Activated CD4-positive, alpha-beta T cell treated with anti-CD3 and anti-CD28 coated beads for 36 hours (primary cell): Measurements from ENCODE around the gene GHR. TPM values are rescaled to one million over a fixed set of nuclear protein-coding genes. Genes with fewer than 3 reads are reported as not detected.
"Not testable (repeated sequence)": the region's sequence is repeated elsewhere in the genome, so short reads cannot be mapped to it uniquely, and the experiment has no call there.

Experiments
- ATAC-seq: fragments of 200-7000 bp; cut with Tn5 transposase; one replicate; pipeline ENCODE4 v1.10.0; 2021; ENCODE audit warnings: mild to moderate bottlenecking, moderate library complexity
- CTCF ChIA-PET: fragments of 350-600 bp; sonication (Branson Sonifier 250); formaldehyde crosslinking; loops from one replicate; lab custom pipeline; 2021; ENCODE audit warnings: antibody characterized with exemption; lab: Charles Lee
- POLR2A ChIA-PET: fragments of 350-600 bp; sonication (Branson Sonifier 250); formaldehyde crosslinking; loops from one replicate; lab custom pipeline; 2021; ENCODE audit warnings: antibody characterized with exemption, inconsistent platforms; lab: Charles Lee
- DNase-seq: peaks from one replicate; pipeline ENCODE4 v3.0.0-alpha.2; 2020
- H3K27ac Mint-ChIP-seq: one replicate; pipeline ENCODE4 v1.8.0; 2021; ENCODE audit warnings: mixed read lengths
- H3K27me3 Mint-ChIP-seq: one replicate; pipeline ENCODE4 v1.8.0; 2021; ENCODE audit warnings: mixed read lengths
- H3K36me3 Mint-ChIP-seq: one replicate; pipeline ENCODE4 v1.8.0; 2021; ENCODE audit warnings: low read depth, mixed read lengths
- H3K4me1 Mint-ChIP-seq: one replicate; pipeline ENCODE4 v1.8.0; 2021; ENCODE audit warnings: mixed read lengths
- H3K4me3 Mint-ChIP-seq: one replicate; pipeline ENCODE4 v1.8.0; 2021; ENCODE audit warnings: mild to moderate bottlenecking, moderate library complexity, mixed read lengths
- H3K9me3 Mint-ChIP-seq: one replicate; pipeline ENCODE4 v1.8.0; 2021; ENCODE audit warnings: low read depth, mixed read lengths
- intact Hi-C, 2 experiments: fragments of 100-400 bp; cut with DNase I in 1 of 2; cut with micrococcal nuclease in 1 of 2; formaldehyde crosslinking; loops; one replicate each; pipeline versions ENCODE4 v1.14.2 to v1.15.1; 2022 to 2024; cut with DNase I, micrococcal nuclease
- total RNA-seq, 2 experiments: library from RNA; stranded (reverse); gene quantifications; one replicate each; pipeline ENCODE4 v1.2.3, GENCODE V29; 2021

The GHR gene
- total RNA-seq, 2 experiments from 2014 or later, result not detected

DNA sequence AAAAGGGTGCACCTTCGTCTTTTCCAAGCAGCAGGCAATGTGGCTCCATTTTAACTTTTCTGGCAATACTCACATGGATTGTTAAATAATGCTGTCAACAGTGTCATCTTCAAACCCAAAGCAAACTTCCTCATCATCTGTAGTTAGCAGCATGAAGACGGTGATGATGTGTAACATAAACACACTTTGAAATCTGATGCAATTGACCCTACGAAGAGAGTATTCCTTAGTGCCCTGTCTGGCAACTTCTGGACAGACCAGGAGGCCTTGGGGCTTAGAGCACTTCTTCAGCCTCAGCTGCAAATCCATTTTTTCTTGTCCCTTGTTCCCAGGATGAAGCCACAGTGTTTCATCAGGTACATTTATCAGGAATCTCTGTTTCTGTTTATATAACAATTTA, 149.1 kb downstream of the GHR start:
- H3K27ac Mint-ChIP-seq, result no peak overlapping the region
- CTCF ChIA-PET, result no interaction called here
- DNase-seq (no peak), ATAC-seq (no peak)
- H3K36me3 Mint-ChIP-seq, result no peaks in the 10 kb centered on the region
- intact Hi-C loops, result no loop called here
- H3K9me3 Mint-ChIP-seq, result no peaks in the 10 kb centered on the region
- POLR2A ChIA-PET, result no interaction called here
- no peaks in the 10 kb centered on the region for H3K4me1 Mint-ChIP-seq
- H3K27me3 Mint-ChIP-seq, result peaks cover 17% of the 10 kb centered on the region
- no peak overlapping the region for H3K4me3 Mint-ChIP-seq

DNA sequence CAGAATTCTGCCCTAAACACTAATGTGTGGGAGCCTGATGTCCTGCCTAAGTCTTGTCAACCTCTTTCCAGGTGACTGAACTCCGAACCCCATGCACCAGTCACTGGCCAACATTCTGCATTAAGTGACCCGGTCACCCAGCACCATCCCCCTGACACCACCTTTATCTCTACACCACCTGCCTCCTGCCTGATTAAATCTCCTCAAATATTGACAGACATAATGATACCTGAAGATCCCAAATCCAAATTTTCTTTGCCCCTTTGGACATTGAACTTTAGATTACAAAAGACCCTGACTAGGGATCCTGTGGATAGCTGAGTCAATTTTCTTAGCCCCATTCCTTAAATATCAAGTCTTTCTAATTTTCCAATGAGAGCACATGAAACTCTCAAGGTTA, 150.1 kb downstream of the GHR start:
- no peaks in the 10 kb centered on the region for H3K9me3 Mint-ChIP-seq
- intact Hi-C loops, result no loop called here
- H3K4me1 Mint-ChIP-seq, result no peaks in the 10 kb centered on the region
- no peak for ATAC-seq
- ChIA-PET CTCF (no interaction called here), POLR2A (no interaction called here)
- H3K4me3 Mint-ChIP-seq, result no peak overlapping the region
- H3K36me3 Mint-ChIP-seq, result no peaks in the 10 kb centered on the region
- peaks cover 12% of the 10 kb centered on the region for H3K27me3 Mint-ChIP-seq
- no peak for DNase-seq
- H3K27ac Mint-ChIP-seq, result no peak overlapping the region

- peaks cover 11% of the 10 kb centered on the region for H3K27me3 Mint-ChIP-seq
- H3K36me3 Mint-ChIP-seq, POLR2A ChIA-PET, ATAC-seq, H3K4me3 Mint-ChIP-seq, H3K4me1 Mint-ChIP-seq, DNase-seq, H3K27ac Mint-ChIP-seq, CTCF ChIA-PET, intact Hi-C loops, H3K9me3 Mint-ChIP-seq: not testable (repeated sequence)
Observed at GRCh38 chr5:42575914-42576313, 152.7 kb downstream of the GHR start.

DNA sequence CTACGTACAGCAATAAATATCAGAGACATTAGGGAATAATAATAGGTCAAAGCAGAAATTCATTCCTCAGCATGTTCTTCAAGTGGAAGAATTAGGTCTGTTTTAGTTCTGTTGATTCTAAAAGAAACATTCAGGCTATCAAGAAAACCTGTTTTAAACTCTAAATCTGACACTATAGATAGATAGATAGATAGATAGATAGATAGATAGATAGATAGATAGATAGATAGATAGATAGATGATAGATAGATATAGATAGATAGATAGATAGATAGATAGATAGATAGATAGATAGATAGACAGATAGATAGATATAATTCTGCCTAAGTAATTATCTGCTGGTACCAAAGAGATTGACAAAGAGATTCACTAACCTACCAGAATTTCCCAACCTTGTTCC, 155.7 kb downstream of the GHR start:
- DNase-seq, H3K36me3 Mint-ChIP-seq, intact Hi-C loops, H3K4me3 Mint-ChIP-seq, H3K27ac Mint-ChIP-seq, H3K4me1 Mint-ChIP-seq, POLR2A ChIA-PET, ATAC-seq, CTCF ChIA-PET, H3K9me3 Mint-ChIP-seq: not testable (repeated sequence)
- H3K27me3 Mint-ChIP-seq, result peaks cover 10% of the 10 kb centered on the region

DNA sequence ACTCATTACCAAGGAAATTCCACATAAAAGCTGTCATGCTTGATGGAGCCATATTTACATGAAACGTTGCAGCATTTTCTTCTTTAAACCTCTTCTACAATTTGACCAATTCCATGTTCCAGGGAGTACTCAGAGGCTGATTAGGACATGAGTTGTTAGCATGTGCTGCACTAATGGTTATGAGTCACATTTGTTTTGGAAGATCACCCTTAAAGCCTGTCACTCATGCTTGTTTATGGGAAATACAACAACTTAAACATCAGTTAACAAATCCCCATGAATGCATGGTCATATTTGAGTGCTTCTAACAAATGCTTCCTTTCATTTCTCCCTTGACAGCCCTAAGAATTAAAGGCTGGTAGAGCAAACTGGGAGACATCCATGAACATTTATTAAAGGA, 156.1 kb downstream of the GHR start:
- ChIA-PET CTCF (interaction anchor here (1.0 to 3.8 kb wide), 3 partner anchors 12 to 188 kb away, joined by 3 to 11 read pairs (median 3); no protein-coding TSS in a partner anchor), POLR2A (no interaction called here)
- intact Hi-C loops, result no loop called here
- Mint-ChIP-seq H3K36me3 (no peaks in the 10 kb centered on the region), H3K4me3 (no peak overlapping the region), H3K4me1 (no peaks in the 10 kb centered on the region), H3K27ac (no peak overlapping the region), H3K9me3 (no peaks in the 10 kb centered on the region), H3K27me3 (peaks cover 10% of the 10 kb centered on the region)
- ATAC-seq (no peak), DNase-seq (no peak)

DNA sequence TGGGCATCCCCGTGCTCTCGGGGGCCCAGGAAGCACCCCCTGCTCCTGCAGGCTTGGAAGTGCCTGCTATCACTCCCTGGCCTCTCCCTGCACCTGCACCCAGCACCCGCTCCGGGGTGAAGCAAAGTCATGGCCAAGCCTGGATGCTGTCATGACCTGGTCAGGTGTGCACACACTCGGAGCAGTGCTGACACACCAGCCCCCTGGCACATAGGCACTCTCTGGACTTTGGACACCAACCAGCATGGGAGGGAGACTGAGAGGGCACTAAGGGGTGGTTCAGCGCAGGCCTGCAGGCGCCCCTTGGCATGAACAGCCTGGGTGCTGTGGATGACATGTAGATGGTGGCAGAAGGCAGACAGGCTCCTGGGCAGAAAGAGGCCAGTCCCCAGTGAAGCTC, 158.6 kb downstream of the GHR start:
- CTCF ChIA-PET, result interaction anchor here (0.6 to 3.8 kb wide), 5 partner anchors 9 to 726 kb away, joined by 3 to 11 read pairs (median 4); no protein-coding TSS in a partner anchor
- no peak overlapping the region for H3K4me3 Mint-ChIP-seq
- ATAC-seq (no peak), DNase-seq (no peak)
- intact Hi-C loops, result loop anchor here in 1 of 2 experiments (2.0 to 10.0 kb wide), 4 partner anchors 185 to 887 kb away; no protein-coding TSS in a partner anchor
- POLR2A ChIA-PET, result no interaction called here
- H3K27me3 Mint-ChIP-seq, result peaks cover 10% of the 10 kb centered on the region
- H3K27ac Mint-ChIP-seq, result no peak overlapping the region
- no peaks in the 10 kb centered on the region for H3K4me1 Mint-ChIP-seq
- no peaks in the 10 kb centered on the region for H3K9me3 Mint-ChIP-seq
- no peaks in the 10 kb centered on the region for H3K36me3 Mint-ChIP-seq

DNA sequence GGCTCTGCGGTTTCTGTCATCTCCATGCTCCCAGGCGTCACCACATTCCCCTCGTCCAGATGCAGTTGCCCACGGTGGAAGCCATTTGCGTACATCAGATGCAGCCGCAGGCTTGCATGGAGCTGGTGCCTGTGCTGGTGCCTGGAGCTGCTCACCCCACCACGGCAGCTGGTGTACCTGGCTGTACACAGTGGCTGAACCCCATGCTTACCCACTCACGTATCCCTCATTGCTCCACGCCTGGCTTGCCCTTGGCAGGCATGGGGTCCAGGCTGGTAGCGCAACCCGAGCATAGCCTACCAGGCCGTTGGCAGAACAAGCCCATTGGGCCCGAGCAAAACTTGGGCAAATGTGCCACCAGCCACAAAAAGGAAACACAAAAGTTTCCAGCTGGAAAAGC, 159.5 kb downstream of the GHR start:
- Mint-ChIP-seq H3K27me3 (peaks cover 10% of the 10 kb centered on the region), H3K4me3 (no peak overlapping the region), H3K36me3 (no peaks in the 10 kb centered on the region), H3K4me1 (no peaks in the 10 kb centered on the region), H3K9me3 (no peaks in the 10 kb centered on the region), H3K27ac (no peak overlapping the region)
- no peak for DNase-seq
- ChIA-PET POLR2A (no interaction called here), CTCF (interaction anchor here (0.6 to 3.8 kb wide), 8 partner anchors 8 to 727 kb away, joined by 3 to 11 read pairs (median 4); no protein-coding TSS in a partner anchor)
- intact Hi-C loops, result loop anchor here in 1 of 2 experiments (1.0 to 10.0 kb wide), 5 partner anchors 159 to 888 kb away; partner anchors contain the start of gene GHR
- no peak for ATAC-seq

DNA sequence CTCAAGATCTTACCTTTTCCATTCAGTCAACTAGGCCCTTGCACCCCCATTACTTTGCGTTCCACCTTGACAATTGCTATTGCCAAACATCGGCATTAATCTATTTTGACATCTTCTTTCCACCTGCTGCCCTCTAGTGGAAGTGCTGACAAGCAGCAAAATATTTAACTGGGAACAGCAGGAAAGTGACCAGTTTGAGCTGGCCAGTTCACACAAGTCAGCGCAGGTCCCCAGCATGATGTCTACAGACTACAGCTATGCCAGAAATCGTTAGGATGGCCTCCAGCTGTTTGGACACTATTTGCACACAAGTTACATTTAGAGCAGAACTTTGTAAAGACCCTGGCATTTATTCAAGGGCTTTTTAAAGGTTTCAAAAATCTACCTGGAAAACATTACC, 160.1 kb downstream of the GHR start:
- DNase-seq (peak; percentile 52), ATAC-seq (no peak)
- Mint-ChIP-seq H3K9me3 (no peaks in the 10 kb centered on the region), H3K4me1 (no peaks in the 10 kb centered on the region), H3K27ac (no peak overlapping the region), H3K27me3 (peaks cover 10% of the 10 kb centered on the region), H3K4me3 (no peak overlapping the region), H3K36me3 (no peaks in the 10 kb centered on the region)
- intact Hi-C loops, result loop anchor here in 1 of 2 experiments (1.0 to 10.0 kb wide), 5 partner anchors 160 to 889 kb away; partner anchors contain the start of gene GHR
- POLR2A ChIA-PET, result no interaction called here
- CTCF ChIA-PET, result interaction anchor here (0.7 to 3.8 kb wide), 9 partner anchors 8 to 727 kb away, joined by 3 to 11 read pairs (median 4); no protein-coding TSS in a partner anchor

GRCh38 chr5:42586625-42587024, 163.4 kb downstream of the GHR start:
- ChIA-PET POLR2A (no interaction called here), CTCF (interaction anchor here (1.1 kb wide), 1 partner anchor 13 kb away, joined by 5 read pairs; no protein-coding TSS in a partner anchor)
- no peaks in the 10 kb centered on the region for H3K36me3 Mint-ChIP-seq

GRCh38 chr5:42587096-42587723, 164.0 kb downstream of the GHR start:
- intact Hi-C loops, result loop anchor here in 1 of 2 experiments (10.0 kb wide), 1 partner anchor 892 kb away; no protein-coding TSS in a partner anchor
- peaks cover 15% of the 10 kb centered on the region for H3K27me3 Mint-ChIP-seq
- no peak overlapping the region for H3K27ac Mint-ChIP-seq

More at GRCh38 chr5:42586625-42587024, 163.4 kb downstream of the GHR start:
- no peak for DNase-seq
- Mint-ChIP-seq H3K9me3 (no peaks in the 10 kb centered on the region), H3K27me3 (peaks cover 15% of the 10 kb centered on the region), H3K4me1 (no peaks in the 10 kb centered on the region), H3K27ac (no peak overlapping the region), H3K4me3 (no peak overlapping the region)
- intact Hi-C loops, result loop anchor here in 1 of 2 experiments (10.0 kb wide), 1 partner anchor 892 kb away; no protein-coding TSS in a partner anchor
- ATAC-seq, result no peak

GRCh38 chr5:42590566-42590965, 167.3 kb downstream of the GHR start:
- no peaks in the 10 kb centered on the region for H3K4me1 Mint-ChIP-seq
- no peaks in the 10 kb centered on the region for H3K9me3 Mint-ChIP-seq
- H3K36me3 Mint-ChIP-seq, result no peaks in the 10 kb centered on the region
- ChIA-PET POLR2A (no interaction called here), CTCF (interaction anchor here (2.3 kb wide), 1 partner anchor 9 kb away, joined by 11 read pairs; no protein-coding TSS in a partner anchor)
- intact Hi-C loops, result no loop called here
- no peak for DNase-seq
- ATAC-seq, result no peak
- peaks cover 12% of the 10 kb centered on the region for H3K27me3 Mint-ChIP-seq
- H3K4me3 Mint-ChIP-seq, result no peak overlapping the region
- no peak overlapping the region for H3K27ac Mint-ChIP-seq

More at GRCh38 chr5:42587096-42587723, 164.0 kb downstream of the GHR start:
- DNase-seq (no peak), ATAC-seq (no peak)
- Mint-ChIP-seq H3K4me1 (no peaks in the 10 kb centered on the region), H3K9me3 (no peaks in the 10 kb centered on the region), H3K36me3 (no peaks in the 10 kb centered on the region), H3K4me3 (no peak overlapping the region)
- POLR2A ChIA-PET, result no interaction called here
- CTCF ChIA-PET, result interaction anchor here (0.6 to 1.1 kb wide), 2 partner anchors 13 to 87 kb away, joined by 3 to 5 read pairs; no protein-coding TSS in a partner anchor
